Measurements from ENCODE around the gene NOXO1. TPM values are rescaled to one million over a fixed set of nuclear protein-coding genes. Genes with fewer than 3 reads are reported as not detected.

Gene NOXO1
- total and polyA plus RNA-seq, 9 of the 15 experiments (the other 6 are each of a cell fraction or from before 2014, with no cell fraction given): not detected

GRCh38 chr16:1947369-1947670 lies 33.9 kb downstream of the NOXO1 start:
- no peak overlapping the region for H3K27ac ChIP-seq (ENCODE audit: extremely low read depth, low read depth, low read length)
- H3K9ac ChIP-seq (ENCODE audit: insufficient read depth in 1 of 2, low read depth in 2 of 2, low read length in 2 of 2): peak overlapping the region in 1 of 2 experiments; percentile 48; a peak in 2 of 4 replicates
- no peaks in the 10 kb centered on the region for H3K9me3 ChIP-seq (replicated peaks; ENCODE audit: control insufficient read depth, insufficient read depth, low read depth, low read length)
- H3K27me3 ChIP-seq (ENCODE audit: control insufficient read depth in 2 of 2, insufficient read depth in 2 of 2, low read length in 2 of 2): no peaks in the 10 kb centered on the region
- DNase-seq (ENCODE audit: extremely low read depth in 1 of 4, low spot score in 3 of 4) (no peak), ATAC-seq (no peak), FAIRE-seq (no peak)
- ChIA-PET POLR2A (interaction anchor here (0.5 to 2.9 kb wide), 3 partner anchors 16 to 1925 kb away, joined by 3 to 27 read pairs (median 4); partner anchors contain the start of gene RPS2), CTCF (ENCODE audit: low intra/inter-chr PET ratio) (no interaction called here)
- BruUV-seq (replicated peaks): no TSS peak
- no peak overlapping the region for H2AFZ ChIP-seq (ENCODE audit: low read depth, low read length)
- 40% methylated on average over 9 of the region's 9 CpGs for WGBS (ENCODE audit: insufficient coverage, low coverage, missing lambda C conversion rate)
- no peaks in the 10 kb centered on the region for H3K9me1 ChIP-seq (ENCODE audit: control insufficient read depth, insufficient read depth, low read length)
- H3K4me3 ChIP-seq: no peak overlapping the region
- H3K4me1 ChIP-seq (replicated peaks in 1 of 2; ENCODE audit: control insufficient read depth in 2 of 2, insufficient read depth in 2 of 2, low read length in 2 of 2): peaks cover 17 to 59% of the 10 kb centered on the region in 2 experiments
- TF ChIP-seq NEUROD1 (IDR thresholded peaks at IDR 0.05; ENCODE audit: borderline replicate concordance, low read depth, low read length, partially characterized antibody): no peak
- TF ChIP-seq ZNF407 (IDR thresholded peaks at IDR 0.05; ENCODE audit: low read depth): no peak
- no peak for TF ChIP-seq ATF1 (CRISPR knock-in tag; IDR thresholded peaks at IDR 0.05)
- no peak for TF ChIP-seq ATF1 (tag; IDR thresholded peaks at IDR 0.05)
- no peak for TF ChIP-seq PCBP2 (IDR thresholded peaks at IDR 0.05; ENCODE audit: low read depth, low read length, poor library complexity, severe bottlenecking)
- TF ChIP-seq EGR1 (conservative IDR thresholded peaks at IDR 0.05): no peak
- no peak for TF ChIP-seq ZNF121 (CRISPR knock-in tag; conservative IDR thresholded peaks at IDR 0.05)
- TF ChIP-seq CLOCK (CRISPR knock-in tag; IDR thresholded peaks at IDR 0.05; ENCODE audit: borderline replicate concordance): no peak
- no peak for TF ChIP-seq SMARCB1 (IDR thresholded peaks at IDR 0.05; ENCODE audit: insufficient read length, low read depth)
- no peak for TF ChIP-seq CSDE1 (IDR thresholded peaks at IDR 0.05)
- TF ChIP-seq HOXB6 (CRISPR knock-in tag; IDR thresholded peaks at IDR 0.05; ENCODE audit: borderline replicate concordance): no peak
- intact Hi-C loops (cut with micrococcal nuclease): no loop called here
- no peaks in the 10 kb centered on the region for H4K20me1 ChIP-seq (replicated peaks; ENCODE audit: control insufficient read depth, insufficient read depth, low read length)
- no peak overlapping the region for H3K4me2 ChIP-seq (ENCODE audit: insufficient read depth, low read length)
- H3K36me3 ChIP-seq (ENCODE audit: control insufficient read depth, insufficient read depth, low read length): no peaks in the 10 kb centered on the region
- in situ Hi-C loops (cut with MboI): no loop called here
- H3K79me2 ChIP-seq (ENCODE audit: control insufficient read depth, insufficient read depth, low read length): peaks cover 8% of the 10 kb centered on the region

Data from K562 (cell line).